H1 (cell line): Measurements from ENCODE around the gene TBC1D22A. TPM values are rescaled to one million over a fixed set of nuclear protein-coding genes. Genes with fewer than 3 reads are reported as not detected.

Experiments used
- CREB1 ChIP-seq: IDR thresholded peaks from 2 replicates; pipeline ENCODE4 v1.6.1; 2012; ENCODE audit warnings: inconsistent platforms
- FOSL1 ChIP-seq: IDR thresholded peaks from 2 replicates; pipeline ENCODE4 v1.6.1; 2011; ENCODE audit warnings: mild to moderate bottlenecking, low read depth, low read length, moderate library complexity; ENCODE audit not compliant: insufficient read depth
- TAF1 ChIP-seq: IDR thresholded peaks from 2 replicates; pipeline ENCODE4 v1.6.1; 2011; ENCODE audit warnings: mild to moderate bottlenecking, low read depth, low read length
- TBP ChIP-seq: IDR thresholded peaks from 2 replicates; pipeline ENCODE4 v1.6.1; 2011; ENCODE audit warnings: low read depth, low read length, improper control_type of control experiment
- polyA plus RNA-seq, 7 experiments: library from polyadenylated mRNA; depleted of rRNA in 3 of 7; stranded (reverse) in 5 of 7; unstranded in 2 of 7; fragments of >200 nt in 5 of 7; fragments of 200-250 nt in 2 of 7; gene quantifications; 1 replicate in 5 of 7; 2 replicates in 1 of 7; 4 replicates in 1 of 7; pipeline versions ENCODE4 v1.2.1 to v1.2.3, GENCODE V29; 2011 to 2013; ENCODE audit warnings: missing spikeins in 2 of 7, mixed read lengths in 2 of 7
- total RNA-seq: library from RNA; stranded (reverse); fragmentation: NEBNext Ultra II Directional; extraction: Animal tissue kit (Norgen Biotek cat#: 25700); gene quantifications from 2 replicates; pipeline ENCODE4 v1.2.1, GENCODE V29; 2021

The TBC1D22A gene
- total and polyA plus RNA-seq, 2 of the 8 experiments (the other 6 are each of a cell fraction or from before 2014, with no cell fraction given), result 11.9 to 18.4 TPM

DNA sequence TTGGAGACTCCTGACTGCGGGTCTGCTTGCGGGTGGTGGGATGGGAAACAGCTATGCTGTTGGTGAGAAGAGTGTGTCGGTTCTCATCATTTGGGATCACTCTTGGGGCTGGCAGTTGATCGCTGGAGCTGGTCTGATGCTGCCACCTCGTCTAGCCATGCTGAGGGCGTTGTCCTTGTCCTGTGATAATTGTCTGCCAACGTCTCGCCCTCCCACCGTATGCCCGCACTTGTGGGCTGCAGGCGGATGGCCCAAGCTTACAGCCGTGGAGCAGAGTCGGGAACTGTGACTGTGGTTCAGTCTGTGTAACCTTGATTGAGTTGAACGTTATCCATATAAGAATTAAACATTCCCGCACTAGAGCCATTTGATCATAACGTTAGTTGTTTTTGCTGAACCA, 204.4 kb downstream of the TBC1D22A start (continued):
- TF ChIP-seq FOSL1 (no peak), CREB1 (no peak), TAF1 (no peak), TBP (no peak)
- TF ChIP-seq, all 59 proteins: peak for 0
